Suprapubic skin (tissue), 3 donors: ENCODE measurements around the gene MAPK1IP1L.

Source experiments
- POLR2AphosphoS5 ChIP-seq, 3 donors: sonication (generic); formaldehyde crosslinking; IDR thresholded peaks; one replicate each; pipeline ENCODE4 v1.6.1; 2017; ENCODE audit warnings: antibody characterized with exemption in 3 of 3
- TF ChIP-seq, protein P1 (sequence below), 2 donors: fragments of 200-600 bp in 1 of 2; fragments of 450-650 bp in 1 of 2; sonication (generic) in 1 of 2; IDR thresholded peaks; one replicate each; pipeline ENCODE4 v1.5.1; 2016 to 2019; ENCODE audit warnings: antibody characterized with exemption in 2 of 2, mild to moderate bottlenecking in 1 of 2, moderate library complexity in 1 of 2

GRCh38 chr14:55094292-55095157, 43.1 kb downstream of the MAPK1IP1L start:
- no peak for TF ChIP-seq POLR2AphosphoS5 (IDR thresholded peaks at IDR 0.05)
- TF ChIP-seq, protein P1, sequence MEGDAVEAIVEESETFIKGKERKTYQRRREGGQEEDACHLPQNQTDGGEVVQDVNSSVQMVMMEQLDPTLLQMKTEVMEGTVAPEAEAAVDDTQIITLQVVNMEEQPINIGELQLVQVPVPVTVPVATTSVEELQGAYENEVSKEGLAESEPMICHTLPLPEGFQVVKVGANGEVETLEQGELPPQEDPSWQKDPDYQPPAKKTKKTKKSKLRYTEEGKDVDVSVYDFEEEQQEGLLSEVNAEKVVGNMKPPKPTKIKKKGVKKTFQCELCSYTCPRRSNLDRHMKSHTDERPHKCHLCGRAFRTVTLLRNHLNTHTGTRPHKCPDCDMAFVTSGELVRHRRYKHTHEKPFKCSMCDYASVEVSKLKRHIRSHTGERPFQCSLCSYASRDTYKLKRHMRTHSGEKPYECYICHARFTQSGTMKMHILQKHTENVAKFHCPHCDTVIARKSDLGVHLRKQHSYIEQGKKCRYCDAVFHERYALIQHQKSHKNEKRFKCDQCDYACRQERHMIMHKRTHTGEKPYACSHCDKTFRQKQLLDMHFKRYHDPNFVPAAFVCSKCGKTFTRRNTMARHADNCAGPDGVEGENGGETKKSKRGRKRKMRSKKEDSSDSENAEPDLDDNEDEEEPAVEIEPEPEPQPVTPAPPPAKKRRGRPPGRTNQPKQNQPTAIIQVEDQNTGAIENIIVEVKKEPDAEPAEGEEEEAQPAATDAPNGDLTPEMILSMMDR (IDR thresholded peaks at IDR 0.05), result no peak
